ENCODE data around the gene MAL. TPM values are rescaled to one million over a fixed set of nuclear protein-coding genes. Genes with fewer than 3 reads are reported as not detected.
A peak's percentile ranks its signal among the peaks of the same experiment; 100 is the strongest.

The MAL gene
- total and polyA plus RNA-seq, 2 of the 13 experiments (the other 11 are each of a cell fraction or from before 2014, with no cell fraction given), result not detected

DNA sequence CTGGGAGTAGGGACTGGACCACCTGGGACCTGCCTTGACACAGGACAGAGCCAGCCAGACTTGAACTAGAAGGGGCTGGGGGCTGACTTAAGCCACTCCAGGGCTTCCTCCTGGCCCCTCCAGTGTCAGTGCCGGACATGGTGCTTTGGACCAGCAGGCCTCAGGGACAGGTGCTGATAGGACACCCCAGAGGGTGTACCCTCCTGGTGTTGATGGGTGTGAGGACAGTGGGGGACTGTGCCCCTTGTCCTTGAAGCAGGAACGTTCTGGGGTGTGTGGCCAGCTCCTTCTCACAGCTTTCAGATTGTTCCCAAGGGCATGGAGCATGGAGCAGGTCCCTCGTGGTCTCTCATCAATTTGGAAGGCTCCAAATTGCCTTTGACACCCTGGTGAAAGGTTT, 6.8 kb downstream of the MAL start:
- no peak for TF ChIP-seq ZNF44 (CRISPR knock-in tag; IDR thresholded peaks at IDR 0.05)
- TF ChIP-seq ZKSCAN1 (IDR thresholded peaks at IDR 0.05; ENCODE audit: low read length), result no peak
- TF ChIP-seq MEF2D (CRISPR knock-in tag; IDR thresholded peaks at IDR 0.05), result no peak
- no peak for TF ChIP-seq ZBTB8A (CRISPR knock-in tag; IDR thresholded peaks at IDR 0.05; ENCODE audit: borderline replicate concordance, low read depth)
- TF ChIP-seq RARA (CRISPR knock-in tag; IDR thresholded peaks at IDR 0.05), result no peak
- TF ChIP-seq, protein P1, sequence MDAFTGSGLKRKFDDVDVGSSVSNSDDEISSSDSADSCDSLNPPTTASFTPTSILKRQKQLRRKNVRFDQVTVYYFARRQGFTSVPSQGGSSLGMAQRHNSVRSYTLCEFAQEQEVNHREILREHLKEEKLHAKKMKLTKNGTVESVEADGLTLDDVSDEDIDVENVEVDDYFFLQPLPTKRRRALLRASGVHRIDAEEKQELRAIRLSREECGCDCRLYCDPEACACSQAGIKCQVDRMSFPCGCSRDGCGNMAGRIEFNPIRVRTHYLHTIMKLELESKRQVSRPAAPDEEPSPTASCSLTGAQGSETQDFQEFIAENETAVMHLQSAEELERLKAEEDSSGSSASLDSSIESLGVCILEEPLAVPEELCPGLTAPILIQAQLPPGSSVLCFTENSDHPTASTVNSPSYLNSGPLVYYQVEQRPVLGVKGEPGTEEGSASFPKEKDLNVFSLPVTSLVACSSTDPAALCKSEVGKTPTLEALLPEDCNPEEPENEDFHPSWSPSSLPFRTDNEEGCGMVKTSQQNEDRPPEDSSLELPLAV (CRISPR knock-in tag; conservative IDR thresholded peaks at IDR 0.05; ENCODE audit: low read depth), result no peak
- H3K9ac ChIP-seq (ENCODE audit: insufficient read depth, low read depth, low read length), result no peak overlapping the region
- CTCF ChIA-PET (ENCODE audit: low intra/inter-chr PET ratio, low total read pairs), result no interaction called here
- DNase-seq (ENCODE audit: low spot score), result no peak
- intact Hi-C loops (cut with micrococcal nuclease; ENCODE audit: unreplicated experiment), result no loop called here
- H3K79me2 ChIP-seq (ENCODE audit: insufficient read depth, low read length), result no peaks in the 10 kb centered on the region
- no peak overlapping the region for H2AFZ ChIP-seq (ENCODE audit: low read length)
- BruUV-seq (replicated peaks), result no TSS peak
- in situ Hi-C loops (cut with HindIII; ENCODE audit: extremely low pct_ligation_motif_present, low pct_unique_long_range_greater_than_20kb), result no loop called here
- no peaks in the 10 kb centered on the region for H3K4me1 ChIP-seq (ENCODE audit: insufficient read depth, low read length)
- H3K4me2 ChIP-seq (ENCODE audit: low read depth, low read length), result no peak overlapping the region
- no peaks in the 10 kb centered on the region for H3K36me3 ChIP-seq (replicated peaks in 1 of 2; ENCODE audit: control insufficient read depth in 1 of 2, insufficient read depth in 2 of 2, low read length in 2 of 2)
- H4K20me1 ChIP-seq (ENCODE audit: insufficient read depth, low read length), result no peaks in the 10 kb centered on the region
- peaks cover 11 to 80% of the 10 kb centered on the region in 2 experiments for H3K27me3 ChIP-seq (ENCODE audit: control insufficient read depth in 1 of 2, insufficient read depth in 2 of 2, low read length in 2 of 2)
- WGBS (ENCODE audit: low lambda C conversion rate), result no CpG with 5 or more reads among the region's 3 CpGs
- POLR2A ChIA-PET, result no interaction called here
- no peak; the same call in 1 of the 3 replicates for ATAC-seq
- FAIRE-seq, result no peak
- no peak overlapping the region for H3K27ac ChIP-seq (ENCODE audit: extremely low read length, insufficient read depth, low read length)
- H3K4me3 ChIP-seq (replicated peaks in 1 of 3; ENCODE audit: insufficient read depth in 1 of 3, low read depth in 2 of 3, low read length in 3 of 3), result no peak overlapping the region
- H3K9me3 ChIP-seq (ENCODE audit: low read length), result peaks cover 5% of the 10 kb centered on the region; the same call in 1 of the 2 replicates

DNA sequence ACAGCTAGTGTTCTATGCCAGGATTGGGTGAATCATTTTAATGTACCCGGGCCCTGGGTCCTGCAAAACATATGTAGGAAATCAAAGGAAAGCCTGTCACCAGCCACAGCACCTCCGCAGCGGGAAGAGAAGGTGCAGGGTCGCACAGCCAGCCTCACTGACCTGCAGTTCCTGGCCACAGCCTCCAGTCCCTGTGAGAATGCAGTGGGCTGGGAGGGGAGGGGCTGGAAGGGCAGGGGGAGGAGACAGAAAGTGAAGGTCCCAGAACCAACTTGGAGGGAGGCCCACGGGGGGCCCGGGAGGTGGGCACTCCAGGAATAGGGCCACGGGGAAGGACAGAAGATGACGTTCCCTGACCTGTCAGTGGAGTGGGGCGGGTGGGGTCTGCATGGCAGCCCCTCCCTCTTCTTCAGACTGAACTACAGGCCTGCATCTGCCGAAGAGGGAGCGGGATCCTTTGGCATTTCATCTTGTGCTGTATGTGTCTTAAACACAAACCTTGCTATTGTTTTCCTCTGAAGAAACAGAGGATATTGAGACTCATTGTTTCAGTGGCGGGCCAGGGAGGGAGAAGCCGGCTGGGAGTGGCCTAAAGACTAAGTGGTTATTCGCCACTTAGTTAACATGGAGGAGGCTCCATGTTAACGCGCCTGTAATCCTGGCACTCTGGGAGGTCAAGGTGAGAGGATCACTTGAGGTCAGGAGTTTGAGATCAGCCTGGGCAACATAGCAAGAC, 7.5 kb downstream of the MAL start:
- 0 out of 2 replicates have a peak, but pooled peaks have one; percentile 27 for TF ChIP-seq ZNF121 (CRISPR knock-in tag; IDR thresholded peaks at IDR 0.05)
- no peak for TF ChIP-seq KDM5A (IDR thresholded peaks at IDR 0.05; ENCODE audit: borderline replicate concordance, low read length)
- ChIA-PET CTCF (ENCODE audit: low intra/inter-chr PET ratio, low total read pairs) (no interaction called here), POLR2A (no interaction called here)
- H3K9me3 ChIP-seq (ENCODE audit: low read length), result peaks cover 11% of the 10 kb centered on the region; the same call in 1 of the 2 replicates
- BruUV-seq (replicated peaks), result no TSS peak
- H3K27ac ChIP-seq (ENCODE audit: extremely low read length, insufficient read depth, low read length), result no peak overlapping the region
- peaks cover 11 to 77% of the 10 kb centered on the region in 2 experiments for H3K27me3 ChIP-seq (ENCODE audit: control insufficient read depth in 1 of 2, insufficient read depth in 2 of 2, low read length in 2 of 2)
- no peak overlapping the region for H3K4me2 ChIP-seq (ENCODE audit: low read depth, low read length)
- H4K20me1 ChIP-seq (ENCODE audit: insufficient read depth, low read length), result no peaks in the 10 kb centered on the region; the same call in 1 of the 2 replicates
- H3K4me1 ChIP-seq (ENCODE audit: insufficient read depth, low read length), result no peaks in the 10 kb centered on the region
- no peak overlapping the region for H2AFZ ChIP-seq (ENCODE audit: low read length)
- 35% methylated on average over 16 of the region's 16 CpGs for WGBS (ENCODE audit: low lambda C conversion rate)
- intact Hi-C loops (cut with micrococcal nuclease; ENCODE audit: unreplicated experiment), result no loop called here
- no peaks in the 10 kb centered on the region for H3K79me2 ChIP-seq (ENCODE audit: insufficient read depth, low read length)
- no peak for FAIRE-seq
- no peaks in the 10 kb centered on the region for H3K36me3 ChIP-seq (replicated peaks in 1 of 2; ENCODE audit: control insufficient read depth in 1 of 2, insufficient read depth in 2 of 2, low read length in 2 of 2)
- no peak for DNase-seq (ENCODE audit: low spot score)
- peak; percentile 53 for ATAC-seq
- H3K9ac ChIP-seq (ENCODE audit: insufficient read depth, low read depth, low read length), result no peak overlapping the region
- no peak overlapping the region for H3K4me3 ChIP-seq (replicated peaks in 1 of 3; ENCODE audit: insufficient read depth in 1 of 3, low read depth in 2 of 3, low read length in 3 of 3)
- in situ Hi-C loops (cut with HindIII; ENCODE audit: extremely low pct_ligation_motif_present, low pct_unique_long_range_greater_than_20kb), result no loop called here

All from HepG2 (cell line).